WTC11 (cell line): ENCODE results near the gene LRP1. TPM values are rescaled to one million over a fixed set of nuclear protein-coding genes. Genes with fewer than 3 reads are reported as not detected.

ENCODE experiments used
- ATAC-seq: fragments of 200-7000 bp; cut with Tn5 transposase; 2 replicates; pipeline ENCODE4 v1.10.0; 2021; ENCODE audit warnings: mild to moderate bottlenecking, moderate library complexity
- CTCF ChIA-PET: fragments of 300-600 bp; sonication (Branson Sonifier 250); formaldehyde crosslinking; loops from one replicate; lab custom pipeline; 2021; ENCODE audit warnings: antibody characterized with exemption; lab: Charles Lee
- POLR2A ChIA-PET: fragments of 350-600 bp; sonication (Branson Sonifier 250); formaldehyde crosslinking; loops from one replicate; lab custom pipeline; 2021; ENCODE audit warnings: antibody characterized with exemption; lab: Charles Lee
- DNase-seq: peaks from one replicate; pipeline ENCODE4 v3.0.0; 2021; ENCODE audit warnings: low spot score
- H3K27ac Mint-ChIP-seq: 2 replicates; pipeline ENCODE4 v1.8.0; 2021; ENCODE audit warnings: mixed read lengths
- H3K27me3 Mint-ChIP-seq: 2 replicates; pipeline ENCODE4 v1.8.0; 2021; ENCODE audit warnings: low read depth, mild to moderate bottlenecking, moderate library complexity, mixed read lengths
- H3K36me3 Mint-ChIP-seq: 2 replicates; pipeline ENCODE4 v1.8.0; 2021; ENCODE audit warnings: mixed read lengths
- H3K4me1 Mint-ChIP-seq: 2 replicates; pipeline ENCODE4 v1.8.0; 2022; ENCODE audit warnings: mixed read lengths
- H3K4me3 Mint-ChIP-seq: 2 replicates; pipeline ENCODE4 v1.8.0; 2021; ENCODE audit warnings: mild to moderate bottlenecking, moderate library complexity, mixed read lengths
- H3K9me3 Mint-ChIP-seq: 2 replicates; pipeline ENCODE4 v1.8.0; 2021; ENCODE audit warnings: mixed read lengths
- CREM ChIP-seq: sonication (generic); formaldehyde crosslinking; IDR thresholded peaks from 2 replicates; pipeline ENCODE4 v1.8.1; 2022; ENCODE audit warnings: mild to moderate bottlenecking, missing genetic modification reagents, moderate library complexity
- ESRRA ChIP-seq: sonication (generic); formaldehyde crosslinking; IDR thresholded peaks from 2 replicates; pipeline ENCODE4 v1.8.1; 2022; ENCODE audit warnings: mild to moderate bottlenecking, missing genetic modification reagents, borderline replicate concordance
- GABPB1 ChIP-seq: sonication (generic); formaldehyde crosslinking; IDR thresholded peaks from 2 replicates; pipeline ENCODE4 v1.8.1; 2023; ENCODE audit warnings: mild to moderate bottlenecking, missing genetic modification reagents
- HMGA2 ChIP-seq: fragments of 250-450 bp; sonication (Bioruptor Pico); IDR thresholded peaks from 2 replicates; pipeline ENCODE4 v1.4.0; 2021; ENCODE audit warnings: mild to moderate bottlenecking, moderate library complexity
- IRF2 ChIP-seq: sonication (generic); formaldehyde crosslinking; IDR thresholded peaks from 2 replicates; pipeline ENCODE4 v1.8.0; 2022; ENCODE audit warnings: low read depth, missing genetic modification reagents, borderline replicate concordance
- NR2C2 ChIP-seq: sonication (generic); formaldehyde crosslinking; IDR thresholded peaks from 2 replicates; pipeline ENCODE4 v1.8.0; 2022; ENCODE audit warnings: mild to moderate bottlenecking, missing genetic modification reagents
- NR3C1 ChIP-seq: sonication (generic); formaldehyde crosslinking; conservative IDR thresholded peaks from 2 replicates; pipeline ENCODE4 v1.8.1; 2023; ENCODE audit warnings: low read depth, mild to moderate bottlenecking, missing genetic modification reagents
- SMAD3 ChIP-seq: sonication (generic); formaldehyde crosslinking; IDR thresholded peaks from 2 replicates; pipeline ENCODE4 v1.8.0; 2022; ENCODE audit warnings: missing genetic modification reagents, mild to moderate bottlenecking, borderline replicate concordance
- ZNF121 ChIP-seq: sonication (generic); formaldehyde crosslinking; IDR thresholded peaks from 2 replicates; pipeline ENCODE4 v1.8.0; 2023; ENCODE audit warnings: missing genetic modification reagents
- ZNF423 ChIP-seq: fragments of 250-450 bp; sonication (Bioruptor Pico); IDR thresholded peaks from 2 replicates; pipeline ENCODE4 v2.1.2; 2022; ENCODE audit warnings: mild to moderate bottlenecking, moderate library complexity
- total RNA-seq: library from RNA; stranded (reverse); gene quantifications from 3 replicates; pipeline ENCODE4 v1.2.3, GENCODE V29; 2021
- TF ChIP-seq, protein P1 (sequence below): sonication (generic); formaldehyde crosslinking; conservative IDR thresholded peaks from 2 replicates; pipeline ENCODE4 v1.8.1; 2023; ENCODE audit warnings: mild to moderate bottlenecking, low read depth, missing genetic modification reagents, moderate library complexity
- TF ChIP-seq, protein P2 (sequence below): fragments of 250-450 bp; sonication (Bioruptor Pico); conservative IDR thresholded peaks from 2 replicates; pipeline ENCODE4 v1.9.0; 2021; ENCODE audit warnings: mild to moderate bottlenecking
- TF ChIP-seq, protein P3 (sequence below): sonication (generic); formaldehyde crosslinking; IDR thresholded peaks from 2 replicates; pipeline ENCODE4 v1.8.0; 2022; ENCODE audit warnings: mild to moderate bottlenecking, missing genetic modification reagents
- TF ChIP-seq, protein P4 (sequence below): sonication (generic); formaldehyde crosslinking; IDR thresholded peaks from 2 replicates; pipeline ENCODE4 v1.8.1; 2022; ENCODE audit warnings: low read depth, mild to moderate bottlenecking, moderate library complexity, missing genetic modification reagents, borderline replicate concordance
- TF ChIP-seq, protein P5 (sequence below): fragments of 250-450 bp; sonication (Bioruptor Pico); IDR thresholded peaks from 2 replicates; pipeline ENCODE4 v1.9.0; 2021; ENCODE audit warnings: mild to moderate bottlenecking
- TF ChIP-seq, protein P6 (sequence below): sonication (generic); formaldehyde crosslinking; IDR thresholded peaks from 2 replicates; pipeline ENCODE4 v1.8.1; 2022; ENCODE audit warnings: missing genetic modification reagents, borderline replicate concordance
- TF ChIP-seq, protein P7 (sequence below): sonication (generic); formaldehyde crosslinking; IDR thresholded peaks from 2 replicates; pipeline ENCODE4 v1.8.0; 2022; ENCODE audit warnings: missing genetic modification reagents
- TF ChIP-seq, protein P8 (sequence below): sonication (generic); formaldehyde crosslinking; IDR thresholded peaks from 2 replicates; pipeline ENCODE4 v1.8.1; 2023; ENCODE audit warnings: mild to moderate bottlenecking, missing genetic modification reagents

Gene LRP1
- total RNA-seq, 1 experiment from 2014 or later: 120 TPM

DNA sequence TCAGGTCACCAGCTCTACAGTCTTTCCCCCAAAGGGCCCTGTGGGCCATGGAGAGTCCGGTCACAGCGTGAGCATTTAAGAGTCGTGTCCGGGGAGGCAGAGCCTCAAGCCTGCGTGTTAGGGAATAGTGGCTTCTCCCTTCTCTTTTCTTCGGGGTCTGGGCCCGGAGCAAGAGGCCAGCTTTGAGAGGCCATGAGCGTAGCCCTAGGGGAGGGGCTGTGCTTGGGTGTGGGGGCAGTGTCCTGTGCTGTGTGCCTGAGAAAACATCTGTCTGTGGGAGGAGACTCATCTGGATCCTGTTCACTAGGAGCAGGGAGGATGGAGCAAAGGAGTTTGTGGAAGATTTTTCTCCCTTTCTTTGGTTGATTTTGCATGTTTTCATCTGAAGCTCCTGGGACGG lies 13.8 kb downstream of the LRP1 start:
- no peaks in the 10 kb centered on the region for H3K27me3 Mint-ChIP-seq
- ATAC-seq (no peak), DNase-seq (no peak)
- peaks cover under 1% of the 10 kb centered on the region; the same call in 1 of the 2 replicates for H3K4me1 Mint-ChIP-seq
- no peak overlapping the region for H3K27ac Mint-ChIP-seq
- ChIA-PET CTCF (interaction anchor here (1.0 to 1.8 kb wide), 4 partner anchors 14 to 41 kb away, joined by 4 to 9 read pairs (median 4); partner anchors contain the start of gene LRP1), POLR2A (interaction anchor here (1.0 kb wide), 1 partner anchor 14 kb away, joined by 3 read pairs; the partner anchor contains the start of gene LRP1)
- H3K4me3 Mint-ChIP-seq: no peak overlapping the region
- no peaks in the 10 kb centered on the region for H3K9me3 Mint-ChIP-seq
- TF ChIP-seq SMAD3 (CRISPR knock-in tag): no peak
- no peak for TF ChIP-seq ESRRA
- TF ChIP-seq, protein P1, sequence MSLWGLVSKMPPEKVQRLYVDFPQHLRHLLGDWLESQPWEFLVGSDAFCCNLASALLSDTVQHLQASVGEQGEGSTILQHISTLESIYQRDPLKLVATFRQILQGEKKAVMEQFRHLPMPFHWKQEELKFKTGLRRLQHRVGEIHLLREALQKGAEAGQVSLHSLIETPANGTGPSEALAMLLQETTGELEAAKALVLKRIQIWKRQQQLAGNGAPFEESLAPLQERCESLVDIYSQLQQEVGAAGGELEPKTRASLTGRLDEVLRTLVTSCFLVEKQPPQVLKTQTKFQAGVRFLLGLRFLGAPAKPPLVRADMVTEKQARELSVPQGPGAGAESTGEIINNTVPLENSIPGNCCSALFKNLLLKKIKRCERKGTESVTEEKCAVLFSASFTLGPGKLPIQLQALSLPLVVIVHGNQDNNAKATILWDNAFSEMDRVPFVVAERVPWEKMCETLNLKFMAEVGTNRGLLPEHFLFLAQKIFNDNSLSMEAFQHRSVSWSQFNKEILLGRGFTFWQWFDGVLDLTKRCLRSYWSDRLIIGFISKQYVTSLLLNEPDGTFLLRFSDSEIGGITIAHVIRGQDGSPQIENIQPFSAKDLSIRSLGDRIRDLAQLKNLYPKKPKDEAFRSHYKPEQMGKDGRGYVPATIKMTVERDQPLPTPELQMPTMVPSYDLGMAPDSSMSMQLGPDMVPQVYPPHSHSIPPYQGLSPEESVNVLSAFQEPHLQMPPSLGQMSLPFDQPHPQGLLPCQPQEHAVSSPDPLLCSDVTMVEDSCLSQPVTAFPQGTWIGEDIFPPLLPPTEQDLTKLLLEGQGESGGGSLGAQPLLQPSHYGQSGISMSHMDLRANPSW (CRISPR knock-in tag): no peak
- TF ChIP-seq IRF2: no peak
- TF ChIP-seq, protein P2, sequence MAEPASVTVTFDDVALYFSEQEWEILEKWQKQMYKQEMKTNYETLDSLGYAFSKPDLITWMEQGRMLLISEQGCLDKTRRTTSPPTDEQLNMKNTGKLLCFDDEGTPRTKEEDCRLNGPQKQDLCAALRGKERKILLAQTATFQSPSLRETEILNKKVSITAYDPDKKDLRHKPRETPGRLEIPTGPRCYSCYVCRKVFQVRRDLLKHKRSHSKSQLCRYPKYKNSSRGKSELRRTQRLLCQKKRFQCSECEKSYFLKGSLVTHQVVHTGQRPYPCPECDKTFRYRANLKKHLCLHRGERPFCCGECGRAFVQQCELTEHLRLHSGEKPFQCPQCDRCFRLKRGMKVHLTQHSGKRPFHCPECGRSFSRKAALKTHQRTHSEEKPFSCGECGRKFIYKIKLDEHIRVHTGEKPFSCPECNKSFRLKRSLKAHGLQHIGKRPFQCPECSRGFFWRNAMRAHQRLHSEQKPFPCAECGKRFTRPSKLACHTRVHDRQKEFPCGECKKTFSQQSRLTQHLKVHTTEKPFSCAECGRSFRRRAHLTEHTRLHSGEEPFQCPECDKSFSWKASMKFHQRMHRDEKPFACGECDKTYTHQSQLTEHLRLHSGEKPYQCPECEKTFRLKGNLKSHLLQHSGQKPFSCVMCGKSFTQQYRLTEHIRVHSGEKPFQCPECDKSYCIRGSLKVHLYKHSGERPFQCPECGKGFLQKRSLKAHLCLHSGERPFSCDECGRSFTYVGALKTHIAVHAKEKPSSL (CRISPR knock-in tag): no peak
- TF ChIP-seq GABPB1 (CRISPR knock-in tag): no peak
- no peak for TF ChIP-seq HMGA2 (CRISPR knock-in tag)
- TF ChIP-seq NR2C2: no peak
- TF ChIP-seq, protein P3, sequence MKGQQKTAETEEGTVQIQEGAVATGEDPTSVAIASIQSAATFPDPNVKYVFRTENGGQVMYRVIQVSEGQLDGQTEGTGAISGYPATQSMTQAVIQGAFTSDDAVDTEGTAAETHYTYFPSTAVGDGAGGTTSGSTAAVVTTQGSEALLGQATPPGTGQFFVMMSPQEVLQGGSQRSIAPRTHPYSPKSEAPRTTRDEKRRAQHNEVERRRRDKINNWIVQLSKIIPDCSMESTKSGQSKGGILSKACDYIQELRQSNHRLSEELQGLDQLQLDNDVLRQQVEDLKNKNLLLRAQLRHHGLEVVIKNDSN (CRISPR knock-in tag): no peak
- TF ChIP-seq, protein P4, sequence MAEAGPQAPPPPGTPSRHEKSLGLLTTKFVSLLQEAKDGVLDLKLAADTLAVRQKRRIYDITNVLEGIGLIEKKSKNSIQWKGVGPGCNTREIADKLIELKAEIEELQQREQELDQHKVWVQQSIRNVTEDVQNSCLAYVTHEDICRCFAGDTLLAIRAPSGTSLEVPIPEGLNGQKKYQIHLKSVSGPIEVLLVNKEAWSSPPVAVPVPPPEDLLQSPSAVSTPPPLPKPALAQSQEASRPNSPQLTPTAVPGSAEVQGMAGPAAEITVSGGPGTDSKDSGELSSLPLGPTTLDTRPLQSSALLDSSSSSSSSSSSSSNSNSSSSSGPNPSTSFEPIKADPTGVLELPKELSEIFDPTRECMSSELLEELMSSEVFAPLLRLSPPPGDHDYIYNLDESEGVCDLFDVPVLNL: no peak
- TF ChIP-seq NR3C1 (CRISPR knock-in tag): no peak
- no peak for TF ChIP-seq ZNF423 (CRISPR knock-in tag)
- H3K36me3 Mint-ChIP-seq: peaks cover 72% of the 10 kb centered on the region

DNA sequence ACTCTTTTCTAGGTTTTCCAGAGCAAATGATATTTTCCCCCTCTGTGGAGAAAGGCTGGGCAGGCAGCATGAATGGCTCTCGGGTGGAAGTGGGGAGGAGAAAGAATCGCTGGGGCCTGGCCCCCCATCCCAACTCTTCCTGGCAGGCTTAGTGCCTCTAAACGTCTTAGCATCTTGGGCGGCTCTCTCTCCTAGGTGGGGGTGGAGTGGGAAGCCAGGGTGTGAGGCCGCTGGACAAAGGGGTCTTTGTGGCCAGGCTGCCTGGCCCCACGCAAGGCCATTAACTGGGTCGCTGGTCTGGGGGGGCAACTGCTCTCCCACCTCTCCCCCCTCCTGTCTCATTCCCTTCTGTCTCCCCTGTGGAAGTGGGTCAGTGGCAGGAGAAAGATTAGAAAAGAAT lies 14.4 kb downstream of the LRP1 start:
- no peak for DNase-seq
- H3K4me3 Mint-ChIP-seq: no peak overlapping the region
- ChIA-PET CTCF (no interaction called here), POLR2A (interaction anchor here (1.0 kb wide), 1 partner anchor 15 kb away, joined by 3 read pairs; the partner anchor contains the start of gene LRP1)
- no peak overlapping the region for H3K27ac Mint-ChIP-seq
- no peak for ATAC-seq
- H3K36me3 Mint-ChIP-seq: peaks cover 72% of the 10 kb centered on the region
- no peaks in the 10 kb centered on the region for H3K27me3 Mint-ChIP-seq
- H3K9me3 Mint-ChIP-seq: no peaks in the 10 kb centered on the region
- peaks cover 4% of the 10 kb centered on the region for H3K4me1 Mint-ChIP-seq
- TF ChIP-seq, protein P5, sequence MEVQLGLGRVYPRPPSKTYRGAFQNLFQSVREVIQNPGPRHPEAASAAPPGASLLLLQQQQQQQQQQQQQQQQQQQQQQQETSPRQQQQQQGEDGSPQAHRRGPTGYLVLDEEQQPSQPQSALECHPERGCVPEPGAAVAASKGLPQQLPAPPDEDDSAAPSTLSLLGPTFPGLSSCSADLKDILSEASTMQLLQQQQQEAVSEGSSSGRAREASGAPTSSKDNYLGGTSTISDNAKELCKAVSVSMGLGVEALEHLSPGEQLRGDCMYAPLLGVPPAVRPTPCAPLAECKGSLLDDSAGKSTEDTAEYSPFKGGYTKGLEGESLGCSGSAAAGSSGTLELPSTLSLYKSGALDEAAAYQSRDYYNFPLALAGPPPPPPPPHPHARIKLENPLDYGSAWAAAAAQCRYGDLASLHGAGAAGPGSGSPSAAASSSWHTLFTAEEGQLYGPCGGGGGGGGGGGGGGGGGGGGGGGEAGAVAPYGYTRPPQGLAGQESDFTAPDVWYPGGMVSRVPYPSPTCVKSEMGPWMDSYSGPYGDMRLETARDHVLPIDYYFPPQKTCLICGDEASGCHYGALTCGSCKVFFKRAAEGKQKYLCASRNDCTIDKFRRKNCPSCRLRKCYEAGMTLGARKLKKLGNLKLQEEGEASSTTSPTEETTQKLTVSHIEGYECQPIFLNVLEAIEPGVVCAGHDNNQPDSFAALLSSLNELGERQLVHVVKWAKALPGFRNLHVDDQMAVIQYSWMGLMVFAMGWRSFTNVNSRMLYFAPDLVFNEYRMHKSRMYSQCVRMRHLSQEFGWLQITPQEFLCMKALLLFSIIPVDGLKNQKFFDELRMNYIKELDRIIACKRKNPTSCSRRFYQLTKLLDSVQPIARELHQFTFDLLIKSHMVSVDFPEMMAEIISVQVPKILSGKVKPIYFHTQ (CRISPR knock-in tag): no peak
- TF ChIP-seq, protein P6, sequence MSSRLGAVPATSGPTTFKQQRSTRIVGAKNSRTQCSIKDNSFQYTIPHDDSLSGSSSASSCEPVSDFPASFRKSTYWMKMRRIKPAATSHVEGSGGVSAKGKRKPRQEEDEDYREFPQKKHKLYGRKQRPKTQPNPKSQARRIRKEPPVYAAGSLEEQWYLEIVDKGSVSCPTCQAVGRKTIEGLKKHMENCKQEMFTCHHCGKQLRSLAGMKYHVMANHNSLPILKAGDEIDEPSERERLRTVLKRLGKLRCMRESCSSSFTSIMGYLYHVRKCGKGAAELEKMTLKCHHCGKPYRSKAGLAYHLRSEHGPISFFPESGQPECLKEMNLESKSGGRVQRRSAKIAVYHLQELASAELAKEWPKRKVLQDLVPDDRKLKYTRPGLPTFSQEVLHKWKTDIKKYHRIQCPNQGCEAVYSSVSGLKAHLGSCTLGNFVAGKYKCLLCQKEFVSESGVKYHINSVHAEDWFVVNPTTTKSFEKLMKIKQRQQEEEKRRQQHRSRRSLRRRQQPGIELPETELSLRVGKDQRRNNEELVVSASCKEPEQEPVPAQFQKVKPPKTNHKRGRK (CRISPR knock-in tag): no peak
- TF ChIP-seq ZNF121 (CRISPR knock-in tag): no peak
- TF ChIP-seq CREM (CRISPR knock-in tag): no peak
- TF ChIP-seq, protein P7, sequence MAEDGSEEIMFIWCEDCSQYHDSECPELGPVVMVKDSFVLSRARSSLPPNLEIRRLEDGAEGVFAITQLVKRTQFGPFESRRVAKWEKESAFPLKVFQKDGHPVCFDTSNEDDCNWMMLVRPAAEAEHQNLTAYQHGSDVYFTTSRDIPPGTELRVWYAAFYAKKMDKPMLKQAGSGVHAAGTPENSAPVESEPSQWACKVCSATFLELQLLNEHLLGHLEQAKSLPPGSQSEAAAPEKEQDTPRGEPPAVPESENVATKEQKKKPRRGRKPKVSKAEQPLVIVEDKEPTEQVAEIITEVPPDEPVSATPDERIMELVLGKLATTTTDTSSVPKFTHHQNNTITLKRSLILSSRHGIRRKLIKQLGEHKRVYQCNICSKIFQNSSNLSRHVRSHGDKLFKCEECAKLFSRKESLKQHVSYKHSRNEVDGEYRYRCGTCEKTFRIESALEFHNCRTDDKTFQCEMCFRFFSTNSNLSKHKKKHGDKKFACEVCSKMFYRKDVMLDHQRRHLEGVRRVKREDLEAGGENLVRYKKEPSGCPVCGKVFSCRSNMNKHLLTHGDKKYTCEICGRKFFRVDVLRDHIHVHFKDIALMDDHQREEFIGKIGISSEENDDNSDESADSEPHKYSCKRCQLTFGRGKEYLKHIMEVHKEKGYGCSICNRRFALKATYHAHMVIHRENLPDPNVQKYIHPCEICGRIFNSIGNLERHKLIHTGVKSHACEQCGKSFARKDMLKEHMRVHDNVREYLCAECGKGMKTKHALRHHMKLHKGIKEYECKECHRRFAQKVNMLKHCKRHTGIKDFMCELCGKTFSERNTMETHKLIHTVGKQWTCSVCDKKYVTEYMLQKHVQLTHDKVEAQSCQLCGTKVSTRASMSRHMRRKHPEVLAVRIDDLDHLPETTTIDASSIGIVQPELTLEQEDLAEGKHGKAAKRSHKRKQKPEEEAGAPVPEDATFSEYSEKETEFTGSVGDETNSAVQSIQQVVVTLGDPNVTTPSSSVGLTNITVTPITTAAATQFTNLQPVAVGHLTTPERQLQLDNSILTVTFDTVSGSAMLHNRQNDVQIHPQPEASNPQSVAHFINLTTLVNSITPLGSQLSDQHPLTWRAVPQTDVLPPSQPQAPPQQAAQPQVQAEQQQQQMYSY: no peak
- TF ChIP-seq, protein P8, sequence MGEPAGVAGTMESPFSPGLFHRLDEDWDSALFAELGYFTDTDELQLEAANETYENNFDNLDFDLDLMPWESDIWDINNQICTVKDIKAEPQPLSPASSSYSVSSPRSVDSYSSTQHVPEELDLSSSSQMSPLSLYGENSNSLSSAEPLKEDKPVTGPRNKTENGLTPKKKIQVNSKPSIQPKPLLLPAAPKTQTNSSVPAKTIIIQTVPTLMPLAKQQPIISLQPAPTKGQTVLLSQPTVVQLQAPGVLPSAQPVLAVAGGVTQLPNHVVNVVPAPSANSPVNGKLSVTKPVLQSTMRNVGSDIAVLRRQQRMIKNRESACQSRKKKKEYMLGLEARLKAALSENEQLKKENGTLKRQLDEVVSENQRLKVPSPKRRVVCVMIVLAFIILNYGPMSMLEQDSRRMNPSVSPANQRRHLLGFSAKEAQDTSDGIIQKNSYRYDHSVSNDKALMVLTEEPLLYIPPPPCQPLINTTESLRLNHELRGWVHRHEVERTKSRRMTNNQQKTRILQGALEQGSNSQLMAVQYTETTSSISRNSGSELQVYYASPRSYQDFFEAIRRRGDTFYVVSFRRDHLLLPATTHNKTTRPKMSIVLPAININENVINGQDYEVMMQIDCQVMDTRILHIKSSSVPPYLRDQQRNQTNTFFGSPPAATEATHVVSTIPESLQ (CRISPR knock-in tag): no peak
